Mesothelial cell of epicardium (in vitro differentiated cells): ENCODE results near the gene DUSP10. TPM values are rescaled to one million over a fixed set of nuclear protein-coding genes. Genes with fewer than 3 reads are reported as not detected.

Source experiments
- DNase-seq, 2 experiments: peaks; one replicate each; pipeline ENCODE4 v3.0.0; 2021; ENCODE audit warnings: low spot score in 2 of 2; ENCODE audit not compliant: unreplicated experiment in 2 of 2
- H3K27ac Mint-ChIP-seq: 2 replicates; pipeline ENCODE4 v1.8.0; 2021; ENCODE audit warnings: mixed read lengths
- H3K27me3 Mint-ChIP-seq: 2 replicates; pipeline ENCODE4 v1.8.0; 2021; ENCODE audit warnings: low read depth, mixed read lengths
- H3K36me3 Mint-ChIP-seq: 2 replicates; pipeline ENCODE4 v1.8.0; 2021; ENCODE audit warnings: mixed read lengths
- H3K4me1 Mint-ChIP-seq: 2 replicates; pipeline ENCODE4 v1.8.0; 2021; ENCODE audit warnings: mixed read lengths
- H3K4me3 Mint-ChIP-seq: 2 replicates; pipeline ENCODE4 v1.8.0; 2021; ENCODE audit warnings: mild to moderate bottlenecking, moderate library complexity, mixed read lengths
- H3K9me3 Mint-ChIP-seq: 2 replicates; pipeline ENCODE4 v1.8.0; 2021; ENCODE audit warnings: mixed read lengths
- total RNA-seq: library from RNA; stranded (reverse); gene quantifications from 3 replicates; pipeline ENCODE4 v1.2.1, GENCODE V29; 2021
- TF ChIP-seq, protein P1 (sequence below): fragments of 200-600 bp; sonication (generic); IDR thresholded peaks from one replicate; pipeline ENCODE4 v1.5.0; 2021; ENCODE audit warnings: antibody characterized with exemption; ENCODE audit not compliant: unreplicated experiment

The DUSP10 gene
- total RNA-seq, 1 donor from 2014 or later: 4.0 TPM

DNA sequence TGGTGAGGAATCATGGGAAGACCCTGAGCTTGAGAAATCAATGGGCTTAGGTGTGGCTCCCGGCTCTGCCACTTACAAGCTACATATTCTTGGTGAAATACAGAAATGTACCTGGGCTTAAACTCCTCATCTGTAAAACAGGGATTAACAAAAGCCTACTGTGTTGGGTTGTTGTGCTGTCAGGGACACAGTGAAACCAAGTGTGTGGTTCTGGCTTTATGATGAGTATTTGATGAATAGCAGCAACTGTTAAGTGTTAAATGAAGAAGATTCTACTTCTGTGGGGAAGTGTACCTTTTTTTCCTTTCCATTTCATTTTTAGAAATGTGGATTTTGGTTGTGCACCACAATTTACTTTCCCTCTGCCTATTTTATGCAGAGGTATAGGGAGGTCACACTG is 41.1 kb upstream of the DUSP10 start:
- DNase-seq: no peak
- Mint-ChIP-seq H3K9me3 (no peaks in the 10 kb centered on the region), H3K27me3 (peaks cover 5% of the 10 kb centered on the region), H3K27ac (no peak overlapping the region), H3K4me1 (no peaks in the 10 kb centered on the region), H3K4me3 (no peak overlapping the region), H3K36me3 (no peaks in the 10 kb centered on the region)
- TF ChIP-seq, protein P1, sequence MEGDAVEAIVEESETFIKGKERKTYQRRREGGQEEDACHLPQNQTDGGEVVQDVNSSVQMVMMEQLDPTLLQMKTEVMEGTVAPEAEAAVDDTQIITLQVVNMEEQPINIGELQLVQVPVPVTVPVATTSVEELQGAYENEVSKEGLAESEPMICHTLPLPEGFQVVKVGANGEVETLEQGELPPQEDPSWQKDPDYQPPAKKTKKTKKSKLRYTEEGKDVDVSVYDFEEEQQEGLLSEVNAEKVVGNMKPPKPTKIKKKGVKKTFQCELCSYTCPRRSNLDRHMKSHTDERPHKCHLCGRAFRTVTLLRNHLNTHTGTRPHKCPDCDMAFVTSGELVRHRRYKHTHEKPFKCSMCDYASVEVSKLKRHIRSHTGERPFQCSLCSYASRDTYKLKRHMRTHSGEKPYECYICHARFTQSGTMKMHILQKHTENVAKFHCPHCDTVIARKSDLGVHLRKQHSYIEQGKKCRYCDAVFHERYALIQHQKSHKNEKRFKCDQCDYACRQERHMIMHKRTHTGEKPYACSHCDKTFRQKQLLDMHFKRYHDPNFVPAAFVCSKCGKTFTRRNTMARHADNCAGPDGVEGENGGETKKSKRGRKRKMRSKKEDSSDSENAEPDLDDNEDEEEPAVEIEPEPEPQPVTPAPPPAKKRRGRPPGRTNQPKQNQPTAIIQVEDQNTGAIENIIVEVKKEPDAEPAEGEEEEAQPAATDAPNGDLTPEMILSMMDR: no peak

DNA sequence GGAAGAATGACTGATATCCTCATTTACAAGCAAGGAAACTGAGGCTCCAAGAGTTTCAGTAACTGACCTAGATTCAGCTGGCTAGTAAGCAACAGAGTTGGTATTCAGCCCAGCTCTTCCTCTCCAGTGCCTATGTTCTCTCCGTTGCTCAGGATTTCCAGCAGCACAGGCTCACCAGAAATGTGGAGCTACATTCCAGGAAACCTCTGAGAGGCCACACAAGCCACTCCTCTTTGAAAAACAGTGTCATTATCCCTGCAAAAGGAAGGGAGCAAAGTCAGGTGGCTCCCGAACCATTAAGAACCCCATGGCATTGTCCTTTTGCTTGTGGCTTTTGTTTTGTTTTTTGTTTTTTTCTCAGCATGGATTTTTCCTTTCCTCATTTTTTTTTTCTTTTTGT is 40.6 kb upstream of the DUSP10 start:
- Mint-ChIP-seq H3K27ac (no peak overlapping the region), H3K4me1 (no peaks in the 10 kb centered on the region), H3K36me3 (no peaks in the 10 kb centered on the region)

DNA sequence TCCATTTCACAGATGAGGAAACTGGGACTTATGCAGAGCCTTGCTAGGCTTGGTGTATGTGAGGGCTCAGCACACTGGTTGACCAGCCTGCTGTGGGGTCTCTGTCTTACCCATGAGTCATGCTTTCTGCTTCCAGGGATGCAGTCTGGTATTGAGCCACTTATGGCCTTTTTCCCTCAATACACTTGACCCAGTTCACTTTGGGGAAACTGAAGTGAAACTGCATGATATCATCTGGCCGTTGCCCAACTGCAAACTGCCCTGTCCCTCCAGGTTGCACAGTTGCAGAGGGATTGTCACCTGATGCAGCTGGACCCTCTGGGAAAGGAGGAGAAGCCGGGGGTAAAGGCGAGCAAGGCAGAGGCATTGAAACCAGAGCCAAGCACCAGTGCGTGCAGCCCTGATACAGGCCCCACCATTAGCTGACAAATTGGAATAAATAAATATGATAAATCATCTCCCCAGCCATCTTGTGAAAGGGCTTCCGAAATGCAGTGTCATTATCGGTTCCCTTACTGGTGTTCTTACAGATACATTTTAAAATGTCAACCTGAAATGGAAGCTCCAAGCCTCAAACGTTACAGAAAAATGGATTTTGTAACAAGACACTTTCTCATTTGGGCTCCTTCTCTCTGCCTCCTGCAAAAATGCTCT is 39.3 kb upstream of the DUSP10 start:
- H3K9me3 Mint-ChIP-seq: no peaks in the 10 kb centered on the region
- H3K4me3 Mint-ChIP-seq: no peak overlapping the region
- TF ChIP-seq, protein P1: no peak
- peaks cover 7% of the 10 kb centered on the region for H3K27me3 Mint-ChIP-seq
- H3K36me3 Mint-ChIP-seq: no peaks in the 10 kb centered on the region
- no peak for DNase-seq
- no peak overlapping the region for H3K27ac Mint-ChIP-seq
- H3K4me1 Mint-ChIP-seq: no peaks in the 10 kb centered on the region

More for the DNA sequence above, 40.6 kb upstream of the DUSP10 start:
- H3K27me3 Mint-ChIP-seq: peaks cover 5% of the 10 kb centered on the region
- no peaks in the 10 kb centered on the region for H3K9me3 Mint-ChIP-seq
- no peak overlapping the region for H3K4me3 Mint-ChIP-seq
- TF ChIP-seq, protein P1: no peak
- DNase-seq: no peak

DNA sequence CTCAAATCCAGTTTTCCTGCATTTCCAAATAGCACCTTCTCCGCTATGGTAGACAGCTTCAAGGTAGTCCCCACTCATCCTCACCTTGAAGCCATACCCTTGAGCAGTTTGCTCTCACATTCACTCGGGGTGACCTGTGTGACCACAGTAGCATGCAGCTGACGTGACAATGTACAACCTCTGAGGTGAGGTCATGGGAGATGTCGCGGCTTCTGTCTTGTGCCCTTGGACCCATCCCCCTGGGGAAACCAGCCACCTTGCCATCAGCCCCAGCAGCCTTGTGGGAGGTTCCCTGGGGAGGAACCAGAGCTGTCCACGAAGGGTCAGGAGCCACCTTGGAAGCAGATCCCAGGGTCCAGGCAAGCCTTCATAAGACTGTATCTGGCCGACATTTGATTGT is 38.3 kb upstream of the DUSP10 start:
- no peaks in the 10 kb centered on the region for H3K36me3 Mint-ChIP-seq
- no peak overlapping the region for H3K4me3 Mint-ChIP-seq
- H3K4me1 Mint-ChIP-seq: no peaks in the 10 kb centered on the region
- TF ChIP-seq, protein P1: no peak
- no peaks in the 10 kb centered on the region for H3K9me3 Mint-ChIP-seq
- DNase-seq: no peak
- peaks cover 7% of the 10 kb centered on the region for H3K27me3 Mint-ChIP-seq
- no peak overlapping the region for H3K27ac Mint-ChIP-seq

DNA sequence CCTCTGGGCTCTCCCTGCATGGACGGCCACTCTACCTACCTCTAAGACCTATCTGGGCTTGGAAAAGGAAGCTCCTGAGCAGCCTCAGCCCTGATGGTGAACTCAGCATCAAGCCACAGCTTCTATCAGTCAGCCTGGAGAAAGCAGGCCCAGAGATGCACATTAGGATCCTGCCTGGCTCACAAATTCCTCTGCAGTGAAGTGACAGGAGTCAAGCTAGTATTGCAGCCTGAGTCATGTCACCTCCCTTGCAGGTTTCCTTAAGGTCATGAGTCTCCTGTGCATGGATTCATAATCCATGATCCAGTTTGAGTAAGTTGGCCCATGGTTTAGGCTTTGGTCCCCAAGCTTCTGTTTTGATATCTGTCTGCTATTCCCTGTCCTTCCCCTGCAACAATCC is 37.9 kb upstream of the DUSP10 start:
- H3K9me3 Mint-ChIP-seq: no peaks in the 10 kb centered on the region
- peaks cover 6% of the 10 kb centered on the region for H3K27me3 Mint-ChIP-seq
- H3K4me3 Mint-ChIP-seq: no peak overlapping the region
- no peaks in the 10 kb centered on the region for H3K4me1 Mint-ChIP-seq
- H3K27ac Mint-ChIP-seq: no peak overlapping the region
- no peaks in the 10 kb centered on the region for H3K36me3 Mint-ChIP-seq
- DNase-seq: no peak
- TF ChIP-seq, protein P1: no peak
